Endothelial cell of umbilical vein (primary cell): Measurements from ENCODE around the gene KCTD16. TPM values are rescaled to one million over a fixed set of nuclear protein-coding genes. Genes with fewer than 3 reads are reported as not detected.

Experiments used
- BruUV-seq: library from RNA; stranded (reverse); fragments of 400-500 nt; replicated peaks from 2 replicates; lab custom pipeline; 2021; lab: Mats Ljungman, UMichigan
- CTCF ChIA-PET: fragments of 300-600, 350-600 bp; sonication (Branson Sonifier 250); formaldehyde crosslinking; loops from one replicate; lab custom pipeline; 2021; ENCODE audit warnings: antibody characterized with exemption, inconsistent platforms; lab: Charles Lee
- POLR2A ChIA-PET: fragments of 300-600, 350-600 bp; sonication (Branson Sonifier 250); formaldehyde crosslinking; loops from one replicate; lab custom pipeline; 2021; ENCODE audit warnings: antibody characterized with exemption, inconsistent platforms; lab: Charles Lee
- DNase-seq: peaks from one replicate; pipeline ENCODE4 v3.0.0-alpha.2; 2011; ENCODE audit warnings: low read depth, low spot score
- FAIRE-seq: peaks from 2 replicates; lab custom pipeline; 2011; peaks lifted over from hg19 to GRCh38; lab: Jason Lieb, UNC
- H2AFZ ChIP-seq: 2 replicates; pipeline ENCODE4 v1.6.0; 2012; ENCODE audit warnings: low read depth, low read length, control low read depth, inconsistent platforms
- H3K27ac ChIP-seq: 2 replicates; pipeline ENCODE4 v1.5.1; 2011; ENCODE audit warnings: low read depth, mild to moderate bottlenecking, control low read depth, low read length, moderate library complexity; ENCODE audit not compliant: insufficient read depth
- H3K27me3 ChIP-seq, 2 experiments: 2 replicates each; pipeline versions ENCODE4 v1.6.0 to v1.6.1; 2011; ENCODE audit warnings: low read length in 2 of 2, mixed read lengths in 1 of 2; ENCODE audit not compliant: control insufficient read depth in 2 of 2, insufficient read depth in 2 of 2
- H3K36me3 ChIP-seq, 2 experiments: 2 replicates in 1 of 2; 3 replicates in 1 of 2; pipeline ENCODE4 v1.5.1; 2011; ENCODE audit warnings: low read length in 2 of 2, mild to moderate bottlenecking in 1 of 2, moderate library complexity in 1 of 2; ENCODE audit not compliant: control insufficient read depth in 2 of 2, insufficient read depth in 2 of 2; ENCODE audit errors: extremely low read depth in 1 of 2
- H3K4me1 ChIP-seq: 3 replicates; pipeline ENCODE4 v1.5.1; 2011; ENCODE audit warnings: mild to moderate bottlenecking, low read length; ENCODE audit not compliant: control insufficient read depth, insufficient read depth; ENCODE audit errors: extremely low read depth
- H3K4me2 ChIP-seq: 2 replicates; pipeline ENCODE4 v1.6.1; 2011; ENCODE audit warnings: low read length, control low read depth, mixed read lengths; ENCODE audit not compliant: insufficient read depth
- H3K4me3 ChIP-seq, 3 experiments: fragments of 200-600 bp in 1 of 3; sonication (generic), shearing (Covaris generic) in 1 of 3; replicated peaks in 1 of 3; 2 replicates each; pipeline ENCODE4 v1.5.1; 2011 to 2016; ENCODE audit warnings: control low read depth in 3 of 3, low read length in 3 of 3, mild to moderate bottlenecking in 2 of 3, inconsistent platforms in 1 of 3, low read depth in 1 of 3, moderate library complexity in 1 of 3; ENCODE audit not compliant: insufficient read depth in 1 of 3
- H3K79me2 ChIP-seq: 2 replicates; pipeline ENCODE4 v1.6.0; 2012; ENCODE audit warnings: low read length, inconsistent platforms; ENCODE audit not compliant: control insufficient read depth, insufficient read depth
- H3K9ac ChIP-seq: replicated peaks from 2 replicates; pipeline ENCODE3; 2011; ENCODE audit warnings: low read length, control low read depth; ENCODE audit not compliant: insufficient read depth; ENCODE audit errors: extremely low read depth
- H3K9me1 ChIP-seq: replicated peaks from 3 replicates; pipeline ENCODE4 v1.6.0; 2011; ENCODE audit warnings: mild to moderate bottlenecking, low read length; ENCODE audit not compliant: control insufficient read depth, insufficient read depth; ENCODE audit errors: extremely low read depth
- H3K9me3 ChIP-seq: replicated peaks from 2 replicates; pipeline ENCODE4 v1.5.1; 2012; ENCODE audit warnings: low read length, inconsistent platforms; ENCODE audit not compliant: control insufficient read depth, insufficient read depth
- H4K20me1 ChIP-seq: replicated peaks from 2 replicates; pipeline ENCODE3; 2011; ENCODE audit warnings: mild to moderate bottlenecking, low read length; ENCODE audit not compliant: control insufficient read depth, insufficient read depth; ENCODE audit errors: extremely low read depth
- CTCF ChIP-seq, 2 donors: IDR thresholded peaks; 1 replicate in 1 of 2; 2 replicates in 1 of 2; pipeline ENCODE4 v1.5.1; 2011; ENCODE audit warnings: low read length in 2 of 2, mild to moderate bottlenecking in 2 of 2, moderate library complexity in 2 of 2, control low read depth in 1 of 2, inconsistent platforms in 1 of 2, low read depth in 1 of 2; ENCODE audit not compliant: insufficient read depth in 1 of 2; ENCODE audit errors: extremely low read depth in 1 of 2
- EZH2 ChIP-seq: IDR thresholded peaks from 2 replicates; pipeline ENCODE4 v1.6.1; 2012; ENCODE audit warnings: borderline replicate concordance, low read depth, mild to moderate bottlenecking, moderate library complexity, low read length, inconsistent platforms; ENCODE audit not compliant: severe bottlenecking
- FOS ChIP-seq: IDR thresholded peaks from 2 replicates; pipeline ENCODE4 v1.6.1; 2011; ENCODE audit warnings: mild to moderate bottlenecking, low read length, moderate library complexity, borderline replicate concordance; ENCODE audit not compliant: insufficient read depth
- GATA2 ChIP-seq: IDR thresholded peaks from 2 replicates; pipeline ENCODE4 v1.7.0; 2011; ENCODE audit warnings: low read depth, mild to moderate bottlenecking, moderate library complexity, mixed read lengths, low read length; ENCODE audit not compliant: insufficient read length, insufficient read depth
- JUN ChIP-seq: IDR thresholded peaks from 2 replicates; pipeline ENCODE4 v1.6.1; 2011; ENCODE audit warnings: borderline replicate concordance, low read depth; ENCODE audit not compliant: insufficient read length, insufficient read depth
- MAX ChIP-seq: IDR thresholded peaks from 2 replicates; pipeline ENCODE4 v1.6.1; 2011; ENCODE audit not compliant: insufficient read depth, insufficient read length
- MYC ChIP-seq: IDR thresholded peaks from one replicate; pipeline ENCODE4 v1.6.1; 2011; ENCODE audit warnings: mild to moderate bottlenecking, low read depth, low read length
- POLR2A ChIP-seq: IDR thresholded peaks from 2 replicates; pipeline ENCODE4 v1.6.1; 2012; ENCODE audit warnings: low read depth, mild to moderate bottlenecking, control low read depth, low read length
- POLR2AphosphoS5 ChIP-seq: IDR thresholded peaks from 2 replicates; pipeline ENCODE4 v1.6.1; 2012; ENCODE audit warnings: low read depth, mild to moderate bottlenecking, control low read depth, low read length, moderate library complexity; ENCODE audit not compliant: insufficient read depth
- dilution Hi-C: fragments of 300-500 bp; cut with MboI; formaldehyde crosslinking; loops from one replicate; pipeline ENCODE4 v1.15.0; 2019; ENCODE audit warnings: low sequenced_read_pairs; ENCODE audit not compliant: extremely low pct_ligation_motif_present
- intact Hi-C: fragments of 100-400 bp; cut with micrococcal nuclease; formaldehyde crosslinking; loops from one replicate; pipeline ENCODE4 v1.10.0; 2022
- polyA plus RNA-seq, 4 experiments: library from polyadenylated mRNA; depleted of rRNA in 3 of 4; stranded (reverse) in 3 of 4; unstranded in 1 of 4; fragments of >200 nt; gene quantifications; 2 replicates each; pipeline versions ENCODE4 v1.2.1 to v1.2.3, GENCODE V29; 2011 to 2012; ENCODE audit warnings: missing spikeins in 1 of 4
- total RNA-seq: library from RNA; stranded (reverse); gene quantifications from 2 replicates; pipeline ENCODE4 v1.2.3, GENCODE V29; 2021

The KCTD16 gene
- total and polyA plus RNA-seq, 2 donors (not counting 3 experiments of a cell fraction or from before 2014, with no cell fraction given): 0.21 to 0.49 TPM

DNA sequence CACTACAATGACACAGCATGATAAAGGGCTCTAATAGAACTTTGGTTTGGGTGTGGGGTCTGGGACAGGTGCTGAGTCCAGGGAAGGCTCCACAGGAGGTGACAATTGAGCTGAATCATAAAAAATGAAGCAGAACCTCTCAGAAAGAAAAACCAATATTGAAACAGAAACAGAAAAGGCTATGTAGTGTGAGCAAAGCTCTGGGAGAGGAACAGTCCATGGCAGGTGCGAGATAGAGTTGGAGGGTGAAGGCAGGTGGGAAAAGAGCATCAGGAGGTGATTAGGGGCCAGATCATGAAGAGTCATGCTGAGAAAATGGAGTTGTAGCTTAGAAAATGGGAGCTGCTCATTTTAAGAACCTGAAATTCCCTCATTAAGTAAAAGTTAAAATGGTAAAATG is 164.9 kb downstream of the KCTD16 start:
- DNase-seq (no peak), FAIRE-seq (no peak)
- dilution Hi-C loops (no loop called here), intact Hi-C loops (no loop called here)
- BruUV-seq: no TSS peak
- H3K27ac ChIP-seq: no peak overlapping the region
- H3K4me1 ChIP-seq: no peaks in the 10 kb centered on the region
- H2AFZ ChIP-seq: no peak overlapping the region
- no peak overlapping the region for H3K4me2 ChIP-seq
- H3K9me1 ChIP-seq: no peaks in the 10 kb centered on the region
- CTCF ChIA-PET: interaction anchor here (1.1 to 2.0 kb wide), 2 partner anchors 9 to 11 kb away, joined by 3 to 5 read pairs; no protein-coding TSS in a partner anchor
- no peaks in the 10 kb centered on the region for H3K9me3 ChIP-seq
- POLR2A ChIA-PET: no interaction called here
- no peak overlapping the region for H3K9ac ChIP-seq
- TF ChIP-seq EZH2 (no peak), POLR2AphosphoS5 (no peak), MYC (no peak), MAX (no peak), FOS (no peak), POLR2A (no peak), CTCF (IDR thresholded peaks at IDR 0.05; ENCODE audit: extremely low read depth in 1 of 2, insufficient read depth in 1 of 2, low read depth in 1 of 2, low read length in 2 of 2) (no peak), JUN (no peak), GATA2 (no peak)
- no peaks in the 10 kb centered on the region for H3K27me3 ChIP-seq
- H4K20me1 ChIP-seq: no peaks in the 10 kb centered on the region
- H3K36me3 ChIP-seq: no peaks in the 10 kb centered on the region
- no peaks in the 10 kb centered on the region for H3K79me2 ChIP-seq
- no peak overlapping the region for H3K4me3 ChIP-seq
